T-helper 2 cell treated with Interferon-gamma antibody and Interleukin-4, amounts not matched to agents 5 μg/mL and 100 μg/mL, for 36 hours (primary cell): ENCODE data around the gene PDE10A.
"Not testable (repeated sequence)": the region's sequence is repeated elsewhere in the genome, so short reads cannot be mapped to it uniquely, and the experiment has no call there.

ENCODE experiments used
- DNase-seq: peaks from one replicate; pipeline ENCODE4 v3.0.0; 2021; ENCODE audit warnings: low spot score
- H3K27ac Mint-ChIP-seq: one replicate; pipeline ENCODE4 v1.8.0; 2021; ENCODE audit warnings: mild to moderate bottlenecking, mixed read lengths
- H3K27me3 Mint-ChIP-seq: one replicate; pipeline ENCODE4 v1.8.0; 2021; ENCODE audit warnings: low read depth, mixed read lengths
- H3K36me3 Mint-ChIP-seq: one replicate; pipeline ENCODE4 v1.8.0; 2021; ENCODE audit warnings: low read depth, mixed read lengths
- H3K4me1 Mint-ChIP-seq: one replicate; pipeline ENCODE4 v1.8.0; 2021; ENCODE audit warnings: low read depth, mixed read lengths
- H3K4me3 Mint-ChIP-seq: one replicate; pipeline ENCODE4 v1.8.0; 2022; ENCODE audit warnings: mild to moderate bottlenecking, moderate library complexity, mixed read lengths
- H3K9me3 Mint-ChIP-seq: one replicate; pipeline ENCODE4 v1.8.0; 2021; ENCODE audit warnings: mixed read lengths

The PDE10A gene

DNA sequence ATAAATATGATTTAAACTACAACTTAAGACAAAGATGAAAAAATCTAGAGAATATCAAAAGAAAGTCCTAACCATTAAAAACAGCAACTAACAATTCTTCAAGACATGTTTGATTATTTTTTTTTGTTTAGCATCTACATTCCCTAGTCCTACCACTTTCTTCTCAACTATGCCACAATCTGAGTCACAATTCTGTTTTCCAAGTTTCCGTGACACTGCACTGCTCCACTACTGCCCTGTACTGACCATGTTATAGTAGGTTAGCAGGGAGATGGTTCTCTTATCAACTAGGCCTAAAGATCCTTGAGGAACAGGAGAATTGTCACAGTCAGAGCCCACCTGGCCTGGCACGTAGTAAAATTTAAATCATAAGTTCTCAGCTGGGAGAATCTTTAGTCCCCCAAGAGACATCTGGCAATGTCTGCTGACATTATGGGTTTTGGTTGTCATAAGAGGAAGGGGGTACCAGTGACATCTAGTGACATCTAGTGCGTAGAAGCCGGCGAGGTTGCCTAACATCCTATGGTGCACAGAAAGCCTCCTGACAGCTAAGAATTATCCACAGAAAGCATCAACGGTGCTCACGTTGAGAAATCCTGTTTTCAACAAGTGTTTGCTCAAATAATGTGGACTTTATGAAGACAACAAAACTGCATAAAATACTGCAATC is 100.5 kb downstream of the PDE10A start:
- Mint-ChIP-seq H3K27me3 (no peaks in the 10 kb centered on the region), H3K36me3 (no peaks in the 10 kb centered on the region), H3K27ac (no peak overlapping the region), H3K4me3 (no peak overlapping the region), H3K9me3 (peaks cover 3% of the 10 kb centered on the region), H3K4me1 (no peaks in the 10 kb centered on the region)
- DNase-seq: no peak

- Mint-ChIP-seq H3K36me3 (no peaks in the 10 kb centered on the region), H3K27me3 (no peaks in the 10 kb centered on the region), H3K9me3 (peaks cover 3% of the 10 kb centered on the region), H3K4me3 (no peak overlapping the region), H3K27ac (no peak overlapping the region), H3K4me1 (no peaks in the 10 kb centered on the region)
- DNase-seq: no peak
Measured at GRCh38 chr6:165559632-165560031, 103.4 kb downstream of the PDE10A start.

DNA sequence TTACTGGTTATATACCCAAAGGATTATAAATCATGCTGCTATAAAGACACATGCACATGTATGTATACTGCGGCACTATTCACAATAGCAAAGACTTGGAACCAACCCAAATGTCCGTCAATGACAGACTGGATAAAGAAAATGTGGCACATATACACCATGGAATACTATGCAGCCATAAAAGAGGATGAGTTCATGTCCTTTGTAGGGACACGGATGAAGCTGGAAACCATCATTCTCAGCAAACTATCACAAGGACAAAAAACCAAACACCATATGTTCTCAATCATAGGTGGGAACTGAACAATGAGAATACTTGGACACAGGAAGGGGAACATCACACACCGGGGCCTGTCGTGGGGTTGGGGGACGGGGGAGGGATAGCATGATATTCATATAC is 104.9 kb downstream of the PDE10A start:
- not testable (repeated sequence) for H3K27me3 Mint-ChIP-seq, H3K36me3 Mint-ChIP-seq, H3K4me3 Mint-ChIP-seq, H3K4me1 Mint-ChIP-seq, H3K27ac Mint-ChIP-seq, DNase-seq, H3K9me3 Mint-ChIP-seq

- Mint-ChIP-seq H3K27me3 (no peaks in the 10 kb centered on the region), H3K27ac (no peak overlapping the region), H3K36me3 (no peaks in the 10 kb centered on the region)
Measured at GRCh38 chr6:165557674-165558073, 105.4 kb downstream of the PDE10A start.

GRCh38 chr6:165556116-165556843 is 106.8 kb downstream of the PDE10A start:
- no peak for DNase-seq
- peaks cover 3% of the 10 kb centered on the region for H3K9me3 Mint-ChIP-seq
- no peaks in the 10 kb centered on the region for H3K4me1 Mint-ChIP-seq
- H3K27me3 Mint-ChIP-seq: no peaks in the 10 kb centered on the region
- no peaks in the 10 kb centered on the region for H3K36me3 Mint-ChIP-seq
- H3K4me3 Mint-ChIP-seq: no peak overlapping the region
- no peak overlapping the region for H3K27ac Mint-ChIP-seq

More at GRCh38 chr6:165557674-165558073, 105.4 kb downstream of the PDE10A start:
- Mint-ChIP-seq H3K4me3 (no peak overlapping the region), H3K9me3 (peaks cover 3% of the 10 kb centered on the region), H3K4me1 (no peaks in the 10 kb centered on the region)
- DNase-seq: no peak

- H3K4me3 Mint-ChIP-seq, H3K36me3 Mint-ChIP-seq, H3K9me3 Mint-ChIP-seq, H3K4me1 Mint-ChIP-seq, H3K27me3 Mint-ChIP-seq, DNase-seq, H3K27ac Mint-ChIP-seq: not testable (repeated sequence)
Measured at GRCh38 chr6:165554644-165555043, 108.4 kb downstream of the PDE10A start.

DNA sequence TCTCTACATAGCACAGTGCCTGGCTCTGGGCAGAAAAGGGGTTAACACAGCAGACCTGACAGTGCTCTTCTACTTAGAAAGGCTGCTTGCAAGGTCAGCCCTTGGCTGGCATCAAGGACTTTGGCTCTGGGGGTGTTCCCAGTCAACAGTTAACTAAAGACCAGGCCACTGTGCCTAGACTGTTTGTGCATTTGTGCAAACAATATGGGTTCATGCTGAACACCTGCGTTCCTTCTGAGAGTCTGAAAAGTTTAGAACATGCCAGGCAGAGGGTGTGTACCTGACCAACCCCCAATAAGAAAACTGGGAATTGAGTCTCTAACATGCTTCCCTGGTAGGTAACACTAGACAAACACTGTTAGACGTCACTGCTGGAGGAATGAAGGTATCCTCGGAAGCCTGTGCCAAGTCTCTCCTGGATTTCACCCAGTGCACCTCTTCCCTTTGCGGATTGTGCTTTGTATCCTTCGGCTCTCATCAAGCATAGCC is 110.7 kb downstream of the PDE10A start:
- Mint-ChIP-seq H3K27me3 (no peaks in the 10 kb centered on the region), H3K27ac (no peak overlapping the region), H3K4me1 (no peaks in the 10 kb centered on the region), H3K4me3 (no peak overlapping the region), H3K36me3 (no peaks in the 10 kb centered on the region), H3K9me3 (no peaks in the 10 kb centered on the region)
- no peak for DNase-seq

DNA sequence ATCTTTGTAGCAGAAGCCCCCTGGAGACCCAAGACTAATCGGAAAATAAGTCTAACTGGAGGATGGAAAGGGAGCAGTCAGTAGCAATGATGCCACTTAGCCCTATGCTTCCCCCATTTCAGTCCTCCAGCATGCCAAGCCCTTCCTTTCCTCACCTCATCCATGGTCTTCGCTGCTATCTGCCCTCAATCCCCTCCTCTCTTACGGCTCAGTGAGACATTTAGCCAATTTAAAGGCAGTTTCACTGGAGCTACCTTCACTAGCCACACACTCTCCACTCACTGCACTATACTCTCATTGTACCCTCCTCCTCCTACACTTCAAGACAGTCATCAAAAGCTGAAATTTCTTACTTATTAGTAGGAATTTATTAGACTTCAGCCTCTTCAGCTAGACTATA is 111.2 kb downstream of the PDE10A start:
- Mint-ChIP-seq H3K4me3 (no peak overlapping the region), H3K27ac (no peak overlapping the region), H3K27me3 (no peaks in the 10 kb centered on the region), H3K9me3 (no peaks in the 10 kb centered on the region), H3K4me1 (no peaks in the 10 kb centered on the region), H3K36me3 (no peaks in the 10 kb centered on the region)
- no peak for DNase-seq

GRCh38 chr6:165548450-165548849 is 114.6 kb downstream of the PDE10A start:
- Mint-ChIP-seq H3K36me3 (no peaks in the 10 kb centered on the region), H3K9me3 (no peaks in the 10 kb centered on the region), H3K27ac (no peak overlapping the region), H3K27me3 (no peaks in the 10 kb centered on the region), H3K4me1 (no peaks in the 10 kb centered on the region), H3K4me3 (no peak overlapping the region)
- DNase-seq: no peak

- Mint-ChIP-seq H3K9me3 (no peaks in the 10 kb centered on the region), H3K27me3 (no peaks in the 10 kb centered on the region), H3K4me1 (no peaks in the 10 kb centered on the region), H3K36me3 (no peaks in the 10 kb centered on the region), H3K27ac (no peak overlapping the region), H3K4me3 (no peak overlapping the region)
- no peak for DNase-seq
Measured at GRCh38 chr6:165545806-165546205, 117.2 kb downstream of the PDE10A start.

DNA sequence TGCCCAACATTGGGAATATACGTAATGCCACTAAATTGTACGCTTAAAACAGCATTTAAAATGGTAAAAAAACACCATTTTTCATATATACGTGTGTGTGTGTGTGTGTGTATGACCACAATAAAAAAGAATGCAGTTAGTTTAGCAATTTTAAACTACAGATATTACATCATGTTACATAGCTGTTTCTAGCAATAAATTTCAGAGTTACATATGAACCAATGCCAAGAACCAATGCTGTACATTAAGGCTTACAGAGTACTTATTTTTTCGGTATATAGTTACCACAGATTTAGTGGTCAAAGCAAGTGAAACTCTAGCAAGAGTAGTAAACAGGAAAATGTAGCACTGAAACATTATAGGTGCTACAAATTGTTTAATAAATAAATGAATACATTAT is 119.3 kb downstream of the PDE10A start:
- no peak for DNase-seq
- H3K4me3 Mint-ChIP-seq: no peak overlapping the region
- H3K9me3 Mint-ChIP-seq: no peaks in the 10 kb centered on the region
- no peaks in the 10 kb centered on the region for H3K27me3 Mint-ChIP-seq
- no peaks in the 10 kb centered on the region for H3K4me1 Mint-ChIP-seq
- no peaks in the 10 kb centered on the region for H3K36me3 Mint-ChIP-seq
- no peak overlapping the region for H3K27ac Mint-ChIP-seq

DNA sequence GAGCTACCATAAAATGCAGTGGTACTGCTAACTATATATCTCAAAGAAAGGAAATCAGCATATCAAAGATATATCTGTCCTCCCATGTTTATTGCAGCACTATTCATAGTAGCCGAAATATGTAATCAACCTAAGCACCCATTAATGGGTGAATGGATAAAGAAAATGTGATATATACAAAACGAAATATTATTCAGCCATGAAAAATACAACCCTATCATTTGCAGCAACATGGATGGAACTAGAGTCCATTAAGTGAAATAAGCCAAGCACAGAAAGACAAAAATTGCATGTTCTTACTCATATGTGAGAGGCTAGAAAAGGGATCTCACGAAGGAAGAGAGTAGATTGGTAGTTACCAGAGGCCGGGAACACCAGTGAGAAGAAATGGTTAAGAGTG is 126.1 kb downstream of the PDE10A start:
- no peak overlapping the region for H3K27ac Mint-ChIP-seq
- H3K4me1 Mint-ChIP-seq: no peaks in the 10 kb centered on the region
- no peak for DNase-seq
- H3K4me3 Mint-ChIP-seq: no peak overlapping the region
- H3K36me3 Mint-ChIP-seq: no peaks in the 10 kb centered on the region
- H3K9me3 Mint-ChIP-seq: no peaks in the 10 kb centered on the region
- H3K27me3 Mint-ChIP-seq: no peaks in the 10 kb centered on the region

DNA sequence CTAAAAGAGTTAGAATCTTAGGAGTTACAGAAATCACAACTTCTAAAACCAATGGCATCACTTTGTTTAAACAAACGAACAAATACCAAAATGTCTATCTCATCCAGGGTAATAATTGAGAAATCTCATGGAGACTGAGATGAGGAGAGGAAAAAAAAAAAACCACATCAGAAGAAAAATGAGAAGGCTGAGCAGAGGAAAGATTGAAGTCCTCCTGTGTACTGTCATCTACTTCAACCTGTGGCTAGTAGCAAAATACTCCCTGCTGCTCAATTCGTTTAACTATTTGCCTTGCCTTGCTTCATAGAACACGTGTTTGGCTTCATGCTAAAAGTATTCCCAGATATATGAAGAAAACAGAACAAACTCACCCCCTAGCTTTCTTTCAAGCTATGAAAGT is 143.7 kb downstream of the PDE10A start:
- no peak for DNase-seq
- H3K4me3 Mint-ChIP-seq: no peak overlapping the region
- no peaks in the 10 kb centered on the region for H3K4me1 Mint-ChIP-seq
- H3K27me3 Mint-ChIP-seq: peaks cover 4% of the 10 kb centered on the region
- H3K36me3 Mint-ChIP-seq: no peaks in the 10 kb centered on the region
- no peaks in the 10 kb centered on the region for H3K9me3 Mint-ChIP-seq
- no peak overlapping the region for H3K27ac Mint-ChIP-seq

GRCh38 chr6:165515963-165516624 is 146.9 kb downstream of the PDE10A start:
- Mint-ChIP-seq H3K27ac (no peak overlapping the region), H3K4me1 (peaks cover 9% of the 10 kb centered on the region), H3K27me3 (peaks cover 4% of the 10 kb centered on the region), H3K9me3 (no peaks in the 10 kb centered on the region), H3K36me3 (no peaks in the 10 kb centered on the region), H3K4me3 (no peak overlapping the region)
- DNase-seq: no peak
